ENCODE data around the gene GAPT.

Gene GAPT

DNA sequence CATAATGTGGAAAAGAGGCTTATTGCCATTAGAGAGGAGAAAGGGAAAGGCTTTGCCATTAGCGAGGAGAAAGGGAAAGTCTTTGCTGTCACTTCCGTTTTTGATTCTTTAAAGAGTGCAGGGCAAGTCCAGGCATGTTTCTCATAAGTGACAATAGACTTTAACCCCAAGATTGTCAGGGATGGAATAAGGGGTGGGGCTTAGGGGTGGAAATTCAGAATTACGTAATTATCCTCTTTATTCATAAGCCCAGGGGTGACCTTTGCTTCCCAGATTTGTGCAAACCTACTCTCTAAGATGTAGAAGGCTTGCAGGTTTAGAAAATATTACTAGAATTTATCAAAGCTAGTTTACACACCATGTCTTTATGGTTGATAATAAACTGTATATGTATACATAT is 29.1 kb upstream of the GAPT start:
- peak; percentile 95 for DNase-seq

DNA sequence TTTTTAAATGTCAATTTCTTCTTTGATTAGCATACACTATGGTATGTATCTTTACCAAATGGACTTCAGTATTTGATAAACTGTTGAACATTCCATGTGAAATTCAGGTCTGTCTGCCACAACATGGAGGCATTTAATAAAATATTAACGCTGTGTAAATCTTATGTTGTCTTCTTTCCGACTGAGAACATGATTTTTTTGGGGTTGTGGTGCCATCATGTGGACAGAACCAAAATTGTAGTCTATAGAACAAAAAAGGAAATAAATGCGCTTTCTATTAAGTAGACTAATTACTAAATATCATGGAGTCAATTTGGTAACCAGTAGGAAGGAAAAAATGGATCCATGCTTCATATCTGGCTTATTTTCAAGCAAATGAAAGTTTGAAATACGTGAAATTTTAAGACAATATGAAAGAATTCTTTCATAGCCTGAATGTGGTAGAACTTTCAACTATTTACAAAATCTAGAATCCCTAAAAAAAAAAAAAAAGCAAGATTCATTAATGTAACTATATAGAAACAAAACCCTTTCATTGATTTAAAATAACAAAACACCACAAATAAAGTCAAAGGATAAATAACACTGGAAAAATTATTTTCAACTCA is 28.5 kb upstream of the GAPT start:
- DNase-seq = peak; percentile 77

DNA sequence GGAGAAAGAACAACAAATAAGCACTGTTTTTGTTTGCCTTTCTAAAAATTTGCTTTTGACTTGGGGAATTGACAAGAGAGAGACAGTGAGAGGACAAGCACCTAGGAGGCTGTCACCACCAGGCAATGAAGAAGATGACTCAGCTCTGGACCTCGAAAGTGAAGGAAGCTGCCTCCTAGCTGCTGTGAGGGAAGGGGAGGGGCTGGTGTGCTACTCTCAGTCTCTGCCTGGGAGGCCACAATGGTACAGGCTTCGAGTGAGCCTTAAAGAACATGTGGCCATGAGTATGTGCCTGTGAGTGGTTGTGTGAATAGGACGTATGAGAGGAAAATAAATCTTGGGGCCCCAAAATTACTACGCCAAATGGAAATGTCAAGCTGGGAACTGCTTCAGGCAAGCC is 24.3 kb upstream of the GAPT start:
- peak; percentile 59 for DNase-seq

- DNase-seq = no peak
These were observed 21.3 kb upstream of the GAPT start for GRCh38 chr5:58469896-58470295.

DNA sequence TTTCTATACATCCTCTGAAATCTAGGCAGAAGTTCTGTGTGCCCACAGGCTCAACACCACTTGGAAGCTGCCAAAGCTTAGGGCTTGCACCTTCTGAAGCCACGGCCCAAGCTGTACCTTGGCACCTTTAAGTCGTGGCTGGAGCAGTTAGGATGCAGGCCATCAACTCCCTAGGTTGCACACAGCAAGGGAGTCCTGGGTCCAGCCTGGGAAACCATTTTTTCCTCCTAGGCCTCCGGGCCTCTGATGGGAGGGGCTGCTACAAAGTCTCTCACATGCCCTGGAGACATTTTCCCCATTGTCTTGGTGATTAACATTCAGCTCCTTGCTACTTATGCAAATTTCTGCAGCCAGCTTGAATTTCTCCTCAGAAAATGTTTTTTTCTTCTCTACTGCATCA is 15.8 kb upstream of the GAPT start:
- no peak for DNase-seq

DNA sequence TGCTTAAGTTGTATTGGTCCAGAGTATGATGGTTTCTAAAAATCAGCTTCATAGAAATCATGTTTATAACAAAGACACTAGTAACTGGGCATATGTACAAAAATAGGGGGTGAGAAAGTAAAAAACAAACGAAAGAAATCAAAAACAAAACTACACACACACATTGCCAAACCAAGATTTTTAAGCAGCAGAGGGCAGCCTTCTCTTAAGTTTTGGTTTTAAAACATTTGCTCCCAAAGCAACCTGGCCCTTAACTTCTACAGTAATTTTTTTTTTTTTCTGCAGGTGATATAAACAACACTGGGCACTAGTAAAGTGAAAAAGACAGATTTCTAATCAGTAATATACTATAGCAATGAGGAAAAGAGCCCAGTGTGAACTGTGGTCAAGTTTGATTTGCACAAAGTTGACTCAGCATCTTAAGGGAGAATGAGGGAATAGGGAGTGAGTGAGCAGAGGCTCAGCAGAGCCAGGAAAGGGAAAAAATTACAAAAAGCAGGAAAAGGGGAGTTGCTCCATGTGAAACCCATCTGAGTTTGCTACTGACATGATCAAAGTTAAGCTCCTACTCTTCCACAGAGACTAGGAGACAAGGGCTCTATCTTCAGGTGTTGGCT is 13.4 kb upstream of the GAPT start:
- DNase-seq = peak; percentile 41

DNA sequence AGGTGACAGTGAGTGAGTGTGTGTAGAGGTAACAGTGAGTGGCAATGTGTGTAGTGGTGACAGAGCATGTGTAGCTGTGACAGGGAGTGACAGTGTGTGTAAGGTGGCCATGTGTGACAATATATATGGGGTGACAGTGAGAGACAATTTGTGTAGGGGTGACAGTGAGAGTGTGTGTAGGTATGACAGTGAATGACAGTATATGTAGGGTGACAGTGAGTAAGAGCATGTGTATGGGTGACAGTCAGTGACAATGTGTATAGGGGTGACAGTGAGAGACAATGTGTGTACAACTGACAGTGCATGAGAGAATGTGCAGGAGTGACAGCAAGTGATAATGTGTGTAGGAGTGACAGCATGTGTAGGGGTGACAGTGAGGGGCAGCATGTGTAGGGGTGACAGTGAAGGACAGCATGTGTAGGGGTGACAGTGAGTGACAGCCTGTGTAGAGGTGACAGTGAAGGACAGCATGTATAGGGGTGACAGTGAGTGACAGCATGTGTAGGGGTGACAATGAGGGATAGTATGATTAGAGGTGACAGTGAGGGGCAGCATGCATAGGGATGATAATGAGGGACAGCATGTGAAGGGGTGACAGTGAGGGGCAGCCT is 10.1 kb upstream of the GAPT start:
- no peak for DNase-seq

DNA sequence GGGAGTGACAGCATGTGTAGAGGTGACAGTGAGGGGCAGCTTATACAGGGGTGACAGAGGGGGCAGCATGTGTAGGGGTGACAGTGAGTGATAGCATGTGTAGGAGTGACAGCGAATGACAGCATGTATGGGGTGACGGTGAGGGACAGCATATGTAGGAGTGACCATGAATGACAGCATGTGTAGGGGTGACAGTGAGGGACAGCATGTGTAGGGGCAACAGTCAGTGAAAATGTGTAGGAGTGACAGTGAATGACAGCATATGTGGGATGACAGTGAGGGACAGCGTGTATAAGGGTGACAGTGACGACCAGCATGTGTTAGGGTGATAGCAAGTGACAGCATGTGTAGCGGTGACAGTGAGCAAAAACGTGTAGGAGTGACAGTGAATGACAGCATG is 9.4 kb upstream of the GAPT start:
- no peak for DNase-seq

DNA sequence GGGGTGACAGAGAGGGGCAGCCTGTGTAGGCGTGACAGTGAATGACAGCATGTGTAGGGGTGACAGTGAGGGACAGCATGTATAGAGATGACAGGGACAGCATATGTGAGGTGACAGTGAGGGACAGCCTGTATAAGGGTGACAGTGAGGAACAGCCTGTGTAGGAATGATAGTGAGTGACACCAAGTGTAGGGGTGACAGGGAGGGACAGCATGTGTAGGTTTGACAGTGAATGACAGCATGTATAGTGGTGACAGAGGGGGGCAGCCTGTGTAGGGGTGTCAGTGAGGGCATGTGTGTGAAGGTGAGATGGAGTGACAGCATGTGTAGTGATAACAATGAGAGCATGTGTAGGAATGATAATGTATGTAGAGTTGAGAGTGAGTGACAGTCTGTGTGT is 8.7 kb upstream of the GAPT start:
- DNase-seq = no peak

DNA sequence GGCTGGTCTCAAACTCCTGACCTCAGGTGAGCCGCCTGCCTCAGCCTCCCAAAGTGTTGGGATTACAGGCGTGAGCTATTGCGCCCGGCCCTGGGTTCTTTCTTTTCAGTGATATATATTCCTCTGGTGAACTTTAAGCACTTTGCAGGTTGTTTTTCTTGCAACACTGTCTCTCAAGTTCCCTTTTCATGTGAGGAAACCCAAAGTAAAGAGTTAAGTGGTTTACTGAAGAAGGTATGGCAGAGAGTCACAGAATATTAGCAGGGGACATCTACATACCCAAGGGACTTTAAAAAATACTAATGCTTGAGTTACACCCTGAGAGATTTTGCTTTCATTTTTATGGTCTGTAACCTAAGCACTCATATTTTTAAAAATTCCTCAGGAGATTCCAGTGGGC is 6.7 kb upstream of the GAPT start:
- DNase-seq = no peak

- DNase-seq = no peak
These were observed 4.9 kb upstream of the GAPT start for GRCh38 chr5:58486290-58486689.

DNA sequence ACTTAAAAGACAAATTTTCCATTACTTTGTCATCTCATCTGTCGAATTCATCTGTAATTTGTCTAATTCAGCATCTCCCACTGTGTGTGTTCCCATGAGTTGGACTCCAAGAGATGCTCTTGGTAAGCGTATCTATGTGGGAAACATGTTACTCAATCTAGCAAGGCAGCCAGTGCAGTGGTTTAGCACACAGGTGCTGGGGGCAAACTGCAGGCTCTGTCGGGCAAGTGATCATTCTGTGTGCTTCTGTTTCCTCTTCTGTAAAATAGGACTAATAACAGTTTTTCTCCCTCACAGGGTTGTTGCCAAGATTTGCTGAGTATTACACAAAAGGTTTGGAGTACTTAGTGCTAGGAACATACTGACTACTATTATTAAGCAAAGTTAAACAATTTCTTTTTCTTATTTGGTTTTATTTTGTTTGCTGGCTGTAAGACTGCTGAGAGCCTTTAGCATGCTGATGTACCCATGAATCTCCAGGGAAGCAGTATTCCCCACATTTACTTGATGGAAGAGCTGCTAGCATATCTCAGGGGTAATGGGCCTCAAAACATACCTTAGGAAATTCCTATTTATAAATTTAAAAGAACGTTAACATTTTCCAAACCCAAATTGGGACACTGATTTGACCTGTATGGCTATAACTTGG is 709 bp upstream of the GAPT start:
- peak; percentile 60 for DNase-seq

- DNase-seq = no peak
These were observed 1.9 kb downstream of the GAPT start for GRCh38 chr5:58493141-58493540.

DNA sequence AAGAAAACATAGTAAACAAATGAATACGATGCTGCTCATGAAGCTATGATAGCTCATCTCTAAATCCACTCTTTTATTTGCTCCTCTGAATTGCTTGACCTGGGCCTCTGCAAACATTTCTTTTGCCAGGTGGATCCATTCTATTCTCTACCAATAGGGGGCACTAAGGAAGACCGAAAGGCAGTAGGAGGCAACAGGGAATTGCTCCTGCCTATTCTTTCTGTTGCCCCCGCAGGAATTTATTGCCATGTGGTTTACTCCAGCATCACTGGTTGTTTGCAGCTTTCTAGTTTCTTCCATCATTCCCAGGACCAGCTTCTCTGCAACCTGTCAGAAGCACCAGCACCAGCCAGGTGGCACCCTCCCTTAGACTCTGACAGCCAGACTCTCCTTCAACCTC is 5.3 kb downstream of the GAPT start:
- peak; percentile 49 for DNase-seq

DNA sequence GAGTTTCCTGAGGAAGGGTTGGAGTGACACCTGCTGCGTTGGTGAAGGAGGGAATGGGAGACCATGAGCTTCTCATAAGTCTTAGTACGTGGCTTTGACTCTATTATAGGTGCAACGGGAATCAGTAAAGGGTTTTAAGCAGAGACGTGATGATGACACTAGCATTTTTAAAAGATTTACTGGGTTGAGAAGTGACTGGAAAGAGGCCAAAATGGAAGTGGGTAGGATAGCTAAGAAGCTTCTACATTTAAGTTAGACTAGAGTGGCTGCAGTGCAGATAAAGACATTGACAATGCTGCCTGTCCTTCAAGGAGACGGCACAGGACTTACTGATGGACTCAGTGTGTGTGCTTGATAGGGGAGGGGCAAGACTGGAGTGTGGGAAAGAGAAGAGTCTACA is 6.2 kb downstream of the GAPT start:
- no peak for DNase-seq

GRCh38 chr5:58497921-58498320 is 6.7 kb downstream of the GAPT start:
- DNase-seq = no peak

GRCh38 chr5:58498340-58498942 is 7.2 kb downstream of the GAPT start:
- peak; percentile 64 for DNase-seq

- no peak for DNase-seq
These were observed 8.0 kb downstream of the GAPT start for GRCh38 chr5:58499231-58499630.

DNA sequence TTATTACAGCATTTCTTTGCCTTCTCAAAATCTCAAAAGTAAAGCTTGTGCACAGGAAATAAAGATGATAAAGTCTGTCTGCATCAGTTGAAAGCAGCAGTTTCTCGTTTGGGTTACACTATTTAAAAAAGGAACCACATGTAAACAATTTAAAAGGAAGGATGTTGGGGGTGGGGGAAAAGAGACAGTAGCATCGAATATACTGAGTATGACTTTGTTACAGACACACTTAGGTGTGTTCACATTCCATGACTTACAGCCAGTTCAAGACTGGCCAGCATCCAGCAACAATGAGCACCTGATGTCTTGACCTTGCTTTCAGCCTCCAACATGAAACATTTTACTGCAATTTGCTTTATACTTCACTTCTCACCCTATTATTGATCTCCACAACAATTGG is 8.7 kb downstream of the GAPT start:
- DNase-seq = no peak

DNA sequence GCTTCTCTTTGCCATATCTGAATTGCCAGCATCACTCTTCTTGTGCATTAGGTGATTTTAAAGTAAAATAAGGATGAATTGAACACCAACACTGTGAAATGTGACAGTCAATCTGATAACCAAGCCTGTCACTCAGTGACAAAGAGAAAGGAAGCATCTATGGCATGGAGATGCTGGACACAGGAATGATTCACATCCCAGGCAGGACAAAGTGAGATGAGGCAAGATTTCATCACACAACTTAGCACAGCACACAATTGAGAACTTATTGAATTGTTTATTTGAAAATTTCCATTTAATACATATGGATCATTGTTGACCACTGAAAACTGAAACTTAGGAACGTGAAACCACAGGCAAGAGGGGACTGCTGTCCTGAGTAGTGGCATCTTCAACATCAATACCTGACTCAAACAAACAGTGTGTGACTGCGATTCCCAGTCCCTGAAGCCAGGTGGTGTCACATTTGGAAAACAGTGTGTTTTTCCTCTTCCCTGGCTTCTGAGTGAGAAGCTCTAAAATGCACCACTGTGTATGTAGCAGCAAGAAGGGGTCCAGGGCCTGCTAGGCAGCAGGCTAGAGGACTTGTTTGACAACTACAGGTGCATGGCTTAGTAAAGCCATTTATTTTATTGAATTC is 10.7 kb downstream of the GAPT start:
- peak; percentile 49 for DNase-seq

DNA sequence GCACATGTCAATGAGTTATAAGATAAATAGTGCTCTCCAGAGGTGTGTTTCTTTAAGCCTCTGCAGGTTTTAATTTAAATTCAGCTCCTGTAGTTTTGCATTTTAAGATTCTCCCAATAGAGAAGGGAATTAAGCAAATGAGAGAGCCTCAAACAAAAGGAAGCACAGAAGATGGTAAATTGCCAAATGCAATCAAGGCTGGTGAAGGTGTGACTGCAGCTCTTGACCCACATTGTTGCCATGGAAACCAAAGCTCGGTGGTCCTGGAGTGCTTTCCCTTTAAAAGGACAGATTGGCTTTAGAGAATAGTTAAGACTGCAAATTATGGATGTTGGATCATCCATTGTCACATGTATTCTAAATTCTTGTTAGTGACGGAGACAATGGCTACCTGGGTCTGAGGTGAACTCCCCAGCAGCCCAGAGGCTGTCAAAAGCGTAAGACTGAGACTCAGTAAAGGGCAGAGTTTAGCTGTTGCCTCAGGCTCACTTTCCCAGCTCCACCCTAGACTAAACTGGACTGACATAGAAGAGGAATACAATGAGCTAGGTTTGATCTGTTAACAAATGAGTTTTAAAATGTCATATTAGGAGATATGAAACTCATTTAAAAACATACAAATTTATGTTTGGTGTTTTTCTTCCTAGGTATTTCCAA is 12.3 kb downstream of the GAPT start:
- DNase-seq = peak; percentile 74

DNA sequence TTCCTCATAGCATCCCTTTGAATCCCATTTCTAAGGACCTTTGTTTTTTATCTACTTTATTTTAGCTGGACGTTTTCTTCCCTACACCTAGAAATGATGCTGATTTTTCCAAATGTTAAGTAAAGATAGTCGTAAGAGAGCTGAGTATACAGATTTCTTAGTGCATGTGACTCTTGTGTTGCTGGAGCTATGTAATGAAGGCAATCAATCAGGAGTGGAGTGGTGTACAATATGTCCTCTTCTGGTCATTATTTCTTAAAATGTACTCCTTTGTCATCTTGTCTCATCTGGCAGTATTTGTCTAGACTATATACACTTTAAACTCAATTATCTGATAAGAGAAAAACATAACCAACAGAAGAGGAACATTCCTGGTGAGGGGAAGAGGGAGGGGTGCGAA is 13.5 kb downstream of the GAPT start:
- peak; percentile 70 for DNase-seq

GRCh38 chr5:58505502-58505901 is 14.3 kb downstream of the GAPT start:
- DNase-seq = peak; percentile 74
